Measurements from ENCODE around the gene FRAS1.

GRCh38 chr4:78428996-78429395 is 371.9 kb downstream of the FRAS1 start:
- TF ChIP-seq CTCF (IDR thresholded peaks at IDR 0.05) (no peak), POLR2A (IDR thresholded peaks at IDR 0.05) (no peak), POLR2AphosphoS5 (IDR thresholded peaks at IDR 0.05) (no peak)

Measured in breast epithelium (tissue), 3 donors.